SK-N-SH treated with all-trans-retinoic acid at 6 μM for 48 hours (cell line): ENCODE measurements around the gene PPP1R1C.

Experiments used
- BACH2 ChIP-seq: fragments of 250-450 bp; sonication (Bioruptor Pico); IDR thresholded peaks from 2 replicates; pipeline ENCODE4 v1.9.0; 2021; ENCODE audit warnings: mild to moderate bottlenecking, borderline replicate concordance
- CSDC2 ChIP-seq: fragments of 250-450 bp; sonication (Bioruptor Pico); IDR thresholded peaks from 2 replicates; pipeline ENCODE4 v1.5.0; 2020; ENCODE audit warnings: mild to moderate bottlenecking, moderate library complexity
- ESRRG ChIP-seq: fragments of 250-450 bp; sonication (Bioruptor Pico); IDR thresholded peaks from 2 replicates; pipeline ENCODE4 v1.6.1; 2021; ENCODE audit warnings: mild to moderate bottlenecking
- OSR1 ChIP-seq: fragments of 250-450 bp; sonication (Bioruptor Pico); IDR thresholded peaks from 2 replicates; pipeline ENCODE4 v1.8.0; 2022; ENCODE audit warnings: moderate library complexity, mild to moderate bottlenecking, inconsistent platforms
- PPARA ChIP-seq: fragments of 250-450 bp; sonication (Bioruptor Pico); IDR thresholded peaks from 2 replicates; pipeline ENCODE4 v1.5.0; 2020; ENCODE audit warnings: mild to moderate bottlenecking, borderline replicate concordance
- RARB ChIP-seq: fragments of 250-450 bp; sonication (Bioruptor Pico); IDR thresholded peaks from 2 replicates; pipeline ENCODE4 v1.8.0; 2021; ENCODE audit warnings: mild to moderate bottlenecking, moderate library complexity
- SNAI2 ChIP-seq: fragments of 250-450 bp; sonication (Bioruptor Pico); IDR thresholded peaks from 2 replicates; pipeline ENCODE4 v1.5.0; 2020; ENCODE audit warnings: mild to moderate bottlenecking, moderate library complexity
- ZFP30 ChIP-seq: fragments of 450-650 bp; formaldehyde crosslinking; IDR thresholded peaks from 2 replicates; pipeline ENCODE4 v1.5.0; 2022; ENCODE audit warnings: mild to moderate bottlenecking, moderate library complexity
- TF ChIP-seq, protein P1 (sequence below): fragments of 250-450 bp; sonication (Bioruptor Pico); IDR thresholded peaks from 2 replicates; pipeline ENCODE4 v1.5.1; 2020; ENCODE audit warnings: low read depth, mild to moderate bottlenecking, moderate library complexity
- TF ChIP-seq, protein P2 (sequence below): fragments of 250-450 bp; sonication (Bioruptor Pico); IDR thresholded peaks from 2 replicates; pipeline ENCODE4 v1.8.0; 2020; ENCODE audit warnings: mild to moderate bottlenecking, moderate library complexity, borderline replicate concordance
- TF ChIP-seq, protein P3 (sequence below): fragments of 250-450 bp; sonication (Bioruptor Pico); IDR thresholded peaks from 2 replicates; pipeline ENCODE4 v1.5.0; 2020; ENCODE audit warnings: mild to moderate bottlenecking, moderate library complexity

DNA sequence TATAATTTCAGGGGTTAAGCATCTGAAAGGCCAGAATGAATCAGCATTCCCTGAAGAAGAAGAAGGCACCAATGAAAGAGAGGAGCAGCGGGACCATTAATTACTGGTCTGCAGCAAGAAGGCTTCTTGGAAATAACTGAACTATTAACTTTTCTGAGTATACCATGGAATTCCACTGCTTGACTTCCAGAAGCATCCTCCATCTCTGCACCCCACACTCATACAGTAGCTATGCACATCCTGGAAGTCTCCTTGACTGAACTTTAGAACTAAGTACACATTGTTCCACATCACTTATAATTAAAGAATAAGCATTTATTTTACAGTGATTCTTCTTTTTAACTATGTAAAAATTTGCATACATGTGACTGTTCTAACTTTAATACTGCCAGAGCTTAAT is 131.5 kb downstream of the PPP1R1C start:
- no peak for TF ChIP-seq SNAI2 (CRISPR knock-in tag)
- no peak for TF ChIP-seq BACH2 (CRISPR knock-in tag)
- TF ChIP-seq, protein P1, sequence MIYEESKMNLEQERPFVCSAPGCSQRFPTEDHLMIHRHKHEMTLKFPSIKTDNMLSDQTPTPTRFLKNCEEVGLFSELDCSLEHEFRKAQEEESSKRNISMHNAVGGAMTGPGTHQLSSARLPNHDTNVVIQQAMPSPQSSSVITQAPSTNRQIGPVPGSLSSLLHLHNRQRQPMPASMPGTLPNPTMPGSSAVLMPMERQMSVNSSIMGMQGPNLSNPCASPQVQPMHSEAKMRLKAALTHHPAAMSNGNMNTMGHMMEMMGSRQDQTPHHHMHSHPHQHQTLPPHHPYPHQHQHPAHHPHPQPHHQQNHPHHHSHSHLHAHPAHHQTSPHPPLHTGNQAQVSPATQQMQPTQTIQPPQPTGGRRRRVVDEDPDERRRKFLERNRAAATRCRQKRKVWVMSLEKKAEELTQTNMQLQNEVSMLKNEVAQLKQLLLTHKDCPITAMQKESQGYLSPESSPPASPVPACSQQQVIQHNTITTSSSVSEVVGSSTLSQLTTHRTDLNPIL, result no peak
- no peak for TF ChIP-seq ESRRG
- TF ChIP-seq, protein P2, sequence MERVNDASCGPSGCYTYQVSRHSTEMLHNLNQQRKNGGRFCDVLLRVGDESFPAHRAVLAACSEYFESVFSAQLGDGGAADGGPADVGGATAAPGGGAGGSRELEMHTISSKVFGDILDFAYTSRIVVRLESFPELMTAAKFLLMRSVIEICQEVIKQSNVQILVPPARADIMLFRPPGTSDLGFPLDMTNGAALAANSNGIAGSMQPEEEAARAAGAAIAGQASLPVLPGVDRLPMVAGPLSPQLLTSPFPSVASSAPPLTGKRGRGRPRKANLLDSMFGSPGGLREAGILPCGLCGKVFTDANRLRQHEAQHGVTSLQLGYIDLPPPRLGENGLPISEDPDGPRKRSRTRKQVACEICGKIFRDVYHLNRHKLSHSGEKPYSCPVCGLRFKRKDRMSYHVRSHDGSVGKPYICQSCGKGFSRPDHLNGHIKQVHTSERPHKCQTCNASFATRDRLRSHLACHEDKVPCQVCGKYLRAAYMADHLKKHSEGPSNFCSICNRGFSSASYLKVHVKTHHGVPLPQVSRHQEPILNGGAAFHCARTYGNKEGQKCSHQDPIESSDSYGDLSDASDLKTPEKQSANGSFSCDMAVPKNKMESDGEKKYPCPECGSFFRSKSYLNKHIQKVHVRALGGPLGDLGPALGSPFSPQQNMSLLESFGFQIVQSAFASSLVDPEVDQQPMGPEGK, result no peak
- no peak for TF ChIP-seq OSR1 (CRISPR knock-in tag)
- TF ChIP-seq ZFP30 (CRISPR knock-in tag), result no peak
- TF ChIP-seq RARB, result no peak
- TF ChIP-seq, protein P3, sequence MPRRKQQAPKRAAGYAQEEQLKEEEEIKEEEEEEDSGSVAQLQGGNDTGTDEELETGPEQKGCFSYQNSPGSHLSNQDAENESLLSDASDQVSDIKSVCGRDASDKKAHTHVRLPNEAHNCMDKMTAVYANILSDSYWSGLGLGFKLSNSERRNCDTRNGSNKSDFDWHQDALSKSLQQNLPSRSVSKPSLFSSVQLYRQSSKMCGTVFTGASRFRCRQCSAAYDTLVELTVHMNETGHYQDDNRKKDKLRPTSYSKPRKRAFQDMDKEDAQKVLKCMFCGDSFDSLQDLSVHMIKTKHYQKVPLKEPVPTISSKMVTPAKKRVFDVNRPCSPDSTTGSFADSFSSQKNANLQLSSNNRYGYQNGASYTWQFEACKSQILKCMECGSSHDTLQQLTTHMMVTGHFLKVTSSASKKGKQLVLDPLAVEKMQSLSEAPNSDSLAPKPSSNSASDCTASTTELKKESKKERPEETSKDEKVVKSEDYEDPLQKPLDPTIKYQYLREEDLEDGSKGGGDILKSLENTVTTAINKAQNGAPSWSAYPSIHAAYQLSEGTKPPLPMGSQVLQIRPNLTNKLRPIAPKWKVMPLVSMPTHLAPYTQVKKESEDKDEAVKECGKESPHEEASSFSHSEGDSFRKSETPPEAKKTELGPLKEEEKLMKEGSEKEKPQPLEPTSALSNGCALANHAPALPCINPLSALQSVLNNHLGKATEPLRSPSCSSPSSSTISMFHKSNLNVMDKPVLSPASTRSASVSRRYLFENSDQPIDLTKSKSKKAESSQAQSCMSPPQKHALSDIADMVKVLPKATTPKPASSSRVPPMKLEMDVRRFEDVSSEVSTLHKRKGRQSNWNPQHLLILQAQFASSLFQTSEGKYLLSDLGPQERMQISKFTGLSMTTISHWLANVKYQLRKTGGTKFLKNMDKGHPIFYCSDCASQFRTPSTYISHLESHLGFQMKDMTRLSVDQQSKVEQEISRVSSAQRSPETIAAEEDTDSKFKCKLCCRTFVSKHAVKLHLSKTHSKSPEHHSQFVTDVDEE, result no peak
- no peak for TF ChIP-seq PPARA (CRISPR knock-in tag)
- TF ChIP-seq CSDC2 (CRISPR knock-in tag), result no peak
